ENCODE data around the gene HBD. TPM values are rescaled to one million over a fixed set of nuclear protein-coding genes. Genes with fewer than 3 reads are reported as not detected.

Gene HBD
- total RNA-seq, 1 donor from 2014 or later: not detected

GRCh38 chr11:5240056-5240455 is 5.8 kb upstream of the HBD start:
- DNase-seq (no peak), ATAC-seq (no peak)
- intact Hi-C loops (cut with micrococcal nuclease): no loop called here

- ATAC-seq: no peak
- DNase-seq: no peak
- intact Hi-C loops (cut with micrococcal nuclease): no loop called here
These were observed 4.8 kb upstream of the HBD start for GRCh38 chr11:5239046-5239445.

DNA sequence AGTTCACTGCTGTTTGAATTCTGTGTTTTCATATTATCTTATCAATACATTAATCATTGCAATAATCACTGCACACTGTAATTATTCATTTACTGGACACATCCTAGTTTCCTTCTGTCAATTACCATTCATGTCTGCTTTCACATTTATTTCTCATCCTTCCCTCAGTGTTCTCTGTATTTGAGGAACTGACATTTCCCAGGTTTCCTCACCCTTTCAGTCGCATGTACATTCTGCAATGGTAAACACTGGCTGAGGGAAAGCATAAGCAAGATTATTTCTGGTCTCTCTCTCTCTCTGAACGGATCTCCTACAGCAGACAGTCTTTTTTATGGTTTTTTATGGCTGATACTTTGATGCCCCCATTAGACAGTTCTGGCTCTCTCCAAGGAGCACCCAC is 4.2 kb upstream of the HBD start:
- ATAC-seq: no peak
- no peak for DNase-seq
- intact Hi-C loops (cut with micrococcal nuclease): no loop called here

DNA sequence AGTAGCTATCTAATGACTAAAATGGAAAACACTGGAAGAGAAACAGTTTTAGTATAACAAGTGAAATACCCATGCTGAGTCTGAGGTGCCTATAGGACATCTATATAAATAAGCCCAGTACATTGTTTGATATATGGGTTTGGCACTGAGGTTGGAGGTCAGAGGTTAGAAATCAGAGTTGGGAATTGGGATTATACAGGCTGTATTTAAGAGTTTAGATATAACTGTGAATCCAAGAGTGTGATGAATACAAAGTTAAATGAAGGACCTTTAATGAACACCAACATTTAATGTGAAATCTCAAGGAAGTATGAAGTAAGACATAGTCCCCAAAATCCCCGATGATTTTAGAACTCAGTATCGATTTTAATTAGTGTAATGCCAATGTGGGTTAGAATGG is 3.1 kb upstream of the HBD start:
- no peak for ATAC-seq
- intact Hi-C loops (cut with micrococcal nuclease): no loop called here

DNA sequence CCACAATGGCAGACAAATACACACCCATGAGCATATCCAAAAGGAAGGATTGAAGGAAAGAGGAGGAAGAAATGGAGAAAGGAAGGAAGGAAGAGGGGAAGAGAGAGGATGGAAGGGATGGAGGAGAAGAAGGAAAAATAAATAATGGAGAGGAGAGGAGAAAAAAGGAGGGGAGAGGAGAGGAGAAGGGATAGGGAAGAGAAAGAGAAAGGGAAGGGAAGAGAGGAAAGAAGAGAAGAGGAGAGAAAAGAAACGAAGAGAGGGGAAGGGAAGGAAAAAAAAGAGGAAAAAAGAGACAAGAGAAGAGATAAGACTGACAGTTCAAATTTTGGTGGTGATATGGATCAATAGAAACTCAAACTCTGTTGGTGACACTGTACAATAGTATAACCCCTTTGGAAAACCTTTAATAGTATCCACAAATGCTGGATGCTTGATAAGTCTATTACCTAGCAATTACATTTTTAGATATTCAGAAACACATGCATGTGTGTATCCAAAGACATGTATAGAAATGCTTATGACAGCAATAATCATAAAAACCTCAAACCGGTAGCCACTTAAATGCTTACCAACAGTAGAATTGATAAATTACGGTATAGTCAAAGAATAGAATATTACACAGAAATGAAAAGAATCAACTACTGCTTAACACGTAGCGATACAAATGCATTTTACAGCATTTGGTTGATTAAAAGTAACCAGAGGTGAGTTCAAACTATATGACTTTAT is 1.2 kb upstream of the HBD start:
- DNase-seq: no peak
- intact Hi-C loops (cut with micrococcal nuclease): no loop called here
- no peak for ATAC-seq

More for the DNA sequence above, 3.1 kb upstream of the HBD start:
- DNase-seq: no peak

- intact Hi-C loops (cut with micrococcal nuclease): no loop called here
- ATAC-seq: no peak
- no peak for DNase-seq
These were observed 976 bp downstream of the HBD start for GRCh38 chr11:5233307-5233706.

- intact Hi-C loops (cut with micrococcal nuclease): no loop called here
- ATAC-seq (no peak), DNase-seq (no peak)
These were observed 1.5 kb downstream of the HBD start for GRCh38 chr11:5232821-5233220.

DNA sequence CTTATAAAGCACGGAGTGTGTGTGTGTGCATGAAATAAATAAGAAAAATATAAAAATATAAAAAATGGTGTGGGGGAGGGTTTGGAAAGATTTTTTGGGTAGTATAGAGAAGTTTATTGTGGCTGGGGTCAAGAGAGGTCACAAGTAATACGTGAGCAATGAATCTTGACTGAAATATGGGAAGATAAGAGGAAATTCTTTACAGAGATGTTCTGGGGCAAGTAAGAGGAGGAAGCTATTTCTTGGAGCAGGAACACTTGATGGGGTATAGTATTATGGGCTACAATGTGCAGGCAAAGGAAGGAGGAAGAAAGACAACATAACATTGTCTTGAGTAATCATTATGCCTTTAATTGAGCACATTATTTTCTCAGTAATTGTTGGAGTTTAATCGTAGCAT is 2.1 kb downstream of the HBD start:
- intact Hi-C loops (cut with micrococcal nuclease): no loop called here
- ATAC-seq (no peak), DNase-seq (no peak)

DNA sequence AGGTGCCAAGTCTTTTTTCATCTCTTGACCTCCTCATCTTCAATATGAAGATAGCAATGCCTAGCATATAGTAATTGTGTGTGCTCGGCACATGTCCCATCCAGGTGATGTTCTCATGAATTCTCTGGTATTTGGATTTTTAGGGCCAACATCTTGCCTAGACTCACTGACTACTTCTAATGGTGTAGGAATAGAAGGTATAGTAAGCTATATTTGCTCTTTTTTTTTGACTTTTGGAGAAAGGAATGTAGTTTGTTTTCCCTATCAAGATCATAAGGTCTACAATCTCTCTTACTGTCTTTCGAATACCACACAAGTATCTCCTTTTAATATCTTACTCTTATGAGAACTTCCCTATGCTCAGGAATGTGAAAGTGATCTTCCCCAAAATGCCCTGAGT is 3.2 kb downstream of the HBD start:
- ATAC-seq: no peak
- intact Hi-C loops (cut with micrococcal nuclease): no loop called here
- no peak for DNase-seq

GRCh38 chr11:5230266-5230665 is 4.0 kb downstream of the HBD start:
- intact Hi-C loops (cut with micrococcal nuclease): no loop called here
- no peak for ATAC-seq
- no peak for DNase-seq

GRCh38 chr11:5229796-5230195 is 4.5 kb downstream of the HBD start:
- ATAC-seq (no peak), DNase-seq (no peak)
- intact Hi-C loops (cut with micrococcal nuclease): no loop called here

DNA sequence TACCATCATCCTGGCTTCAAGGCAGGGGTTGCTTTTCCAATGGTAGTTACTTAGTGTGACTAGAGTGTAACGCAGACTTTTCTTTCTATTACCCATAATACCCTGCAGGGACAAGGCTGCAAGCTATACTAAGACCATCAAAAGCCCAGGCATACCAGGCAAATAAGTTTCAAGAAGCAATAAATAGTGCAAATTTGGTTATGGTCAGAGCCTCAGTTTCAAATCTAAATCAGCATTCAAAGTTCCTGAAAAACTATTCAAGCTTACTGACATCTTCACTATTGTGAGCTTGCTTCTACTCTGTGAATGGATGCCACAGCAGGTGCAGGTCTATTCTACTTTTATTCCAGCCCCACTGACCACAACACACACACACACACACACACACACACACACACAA is 4.9 kb downstream of the HBD start:
- ATAC-seq: no peak
- no peak for DNase-seq
- intact Hi-C loops (cut with micrococcal nuclease): no loop called here

DNA sequence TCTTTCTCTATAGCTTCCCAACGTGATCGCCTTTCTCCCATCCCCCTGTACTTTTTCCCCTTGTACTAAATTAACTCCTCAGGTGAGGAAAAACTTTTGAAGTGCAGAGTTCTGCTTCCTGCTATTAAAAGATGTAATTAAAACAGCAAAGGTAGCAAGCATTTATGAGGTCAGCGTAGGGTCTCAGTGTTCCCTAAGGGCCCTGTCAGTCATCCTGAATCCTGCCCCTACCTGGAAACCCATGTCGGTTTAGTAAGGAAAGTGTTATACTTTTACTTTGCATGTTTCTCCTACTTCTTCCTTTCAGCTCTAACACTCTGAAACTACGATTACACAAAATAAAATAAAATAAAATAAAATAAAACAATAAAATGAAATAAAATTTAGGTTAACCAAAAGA is 6.2 kb downstream of the HBD start:
- no peak for DNase-seq
- intact Hi-C loops (cut with micrococcal nuclease): no loop called here

DNA sequence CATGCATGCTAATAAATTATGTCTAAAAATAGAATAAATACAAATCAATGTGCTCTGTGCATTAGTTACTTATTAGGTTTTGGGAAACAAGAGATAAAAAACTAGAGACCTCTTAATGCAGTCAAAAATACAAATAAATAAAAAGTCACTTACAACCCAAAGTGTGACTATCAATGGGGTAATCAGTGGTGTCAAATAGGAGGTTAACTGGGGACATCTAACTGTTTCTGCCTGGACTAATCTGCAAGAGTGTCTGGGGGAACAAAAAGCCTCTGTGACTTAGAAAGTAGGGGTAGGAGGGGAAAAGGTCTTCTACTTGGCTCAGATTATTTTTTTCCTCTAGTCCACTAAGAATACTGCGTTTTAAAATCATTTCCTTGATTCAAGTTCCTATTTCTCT is 6.6 kb downstream of the HBD start:
- intact Hi-C loops (cut with micrococcal nuclease): no loop called here
- DNase-seq (no peak), ATAC-seq (no peak)

More for the DNA sequence above, 6.2 kb downstream of the HBD start:
- no peak for ATAC-seq

- ATAC-seq: no peak
These were observed 7.5 kb downstream of the HBD start, which contains the start of gene HBB for GRCh38 chr11:5226732-5227310. HBB (minus strand) TSS chr11:5227071; CDS start chr11:5227021, 50 bp downstream.

GRCh38 chr11:5225480-5225871 is 8.8 kb downstream of the HBD start:
- intact Hi-C loops (cut with micrococcal nuclease): no loop called here
- ATAC-seq: no peak
- no peak for DNase-seq

More at GRCh38 chr11:5226732-5227310, 7.5 kb downstream of the HBD start, which contains the start of gene HBB:
- DNase-seq: no peak
- intact Hi-C loops (cut with micrococcal nuclease): no loop called here

DNA sequence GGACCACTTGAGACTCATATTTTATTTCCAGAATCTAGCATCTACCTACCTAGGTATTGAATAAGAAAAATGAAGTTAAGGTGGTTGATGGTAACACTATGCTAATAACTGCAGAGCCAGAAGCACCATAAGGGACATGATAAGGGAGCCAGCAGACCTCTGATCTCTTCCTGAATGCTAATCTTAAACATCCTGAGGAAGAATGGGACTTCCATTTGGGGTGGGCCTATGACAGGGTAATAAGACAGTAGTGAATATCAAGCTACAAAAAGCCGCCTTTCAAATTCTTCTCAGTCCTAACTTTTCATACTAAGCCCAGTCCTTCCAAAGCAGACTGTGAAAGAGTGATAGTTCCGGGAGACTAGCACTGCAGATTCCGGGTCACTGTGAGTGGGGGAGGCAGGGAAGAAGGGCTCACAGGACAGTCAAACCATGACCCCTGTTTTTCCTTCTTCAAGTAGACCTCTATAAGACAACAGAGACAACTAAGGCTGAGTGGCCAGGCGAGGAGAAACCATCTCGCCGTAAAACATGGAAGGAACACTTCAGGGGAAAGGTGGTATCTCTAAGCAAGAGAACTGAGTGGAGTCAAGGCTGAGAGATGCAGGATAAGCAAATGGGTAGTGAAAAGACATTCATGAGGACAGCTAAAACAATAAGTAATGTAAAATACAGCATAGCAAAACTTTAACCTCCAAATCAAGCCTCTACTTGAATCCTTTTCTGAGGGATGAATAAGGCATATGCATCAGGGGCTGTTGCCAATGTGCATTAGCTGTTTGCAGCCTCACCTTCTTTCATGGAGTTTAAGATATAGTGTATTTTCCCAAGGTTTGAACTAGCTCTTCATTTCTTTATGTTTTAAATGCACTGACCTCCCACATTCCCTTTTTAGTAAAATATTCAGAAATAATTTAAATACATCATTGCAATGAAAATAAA is 9.5 kb downstream of the HBD start:
- ATAC-seq (no peak), DNase-seq (no peak)
- intact Hi-C loops (cut with micrococcal nuclease): no loop called here

DNA sequence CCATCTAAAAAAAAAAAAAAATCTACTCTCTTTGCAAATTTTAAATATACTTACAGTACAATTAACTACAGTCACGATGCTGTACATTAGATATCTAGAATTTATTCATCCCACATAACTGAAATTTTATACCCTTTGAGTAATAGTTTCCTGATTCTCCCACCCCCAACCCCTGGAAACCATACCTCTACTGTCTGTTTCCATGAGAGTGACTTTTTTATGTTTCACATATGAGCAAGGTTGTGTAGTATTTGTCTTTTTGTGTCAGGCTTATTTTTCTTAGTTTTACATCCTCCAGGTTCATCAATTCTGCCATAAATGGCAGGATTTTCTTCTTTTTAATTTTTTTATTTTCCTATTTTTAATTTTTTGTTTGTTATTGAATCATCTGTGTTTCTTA is 10.6 kb downstream of the HBD start:
- DNase-seq: no peak
- intact Hi-C loops (cut with micrococcal nuclease): no loop called here
- no peak for ATAC-seq

- no peak for ATAC-seq
- intact Hi-C loops (cut with micrococcal nuclease): no loop called here
These were observed 11.1 kb downstream of the HBD start for GRCh38 chr11:5223146-5223545.

DNA sequence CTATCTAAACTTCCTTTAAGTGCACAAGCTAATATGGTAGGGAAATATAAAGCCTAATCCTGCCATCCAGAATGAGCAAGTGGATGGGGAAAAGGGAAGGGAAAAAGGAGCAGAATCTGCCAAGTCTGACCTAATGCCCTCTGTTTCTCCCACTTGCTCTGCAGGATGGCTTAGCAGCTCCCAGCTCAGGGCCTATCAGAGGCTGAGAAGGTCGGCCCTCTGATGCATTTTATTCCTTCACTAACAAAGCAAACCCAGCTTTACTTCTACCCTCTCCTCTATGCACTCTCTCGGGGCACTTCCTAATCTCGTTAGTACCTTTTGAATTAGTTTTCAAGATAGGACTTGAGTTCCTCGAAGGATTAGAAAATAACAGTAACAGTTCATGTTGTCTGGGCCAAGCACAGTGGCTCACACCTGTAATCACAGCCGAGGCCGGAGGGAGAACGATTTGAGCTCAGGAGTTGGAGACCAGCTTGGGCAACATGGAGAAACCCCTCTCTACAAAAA is 23.9 kb downstream of the HBD start:
- intact Hi-C loops (cut with micrococcal nuclease): no loop called here
- ATAC-seq: no peak
- no peak for DNase-seq

More at GRCh38 chr11:5223146-5223545, 11.1 kb downstream of the HBD start:
- no peak for DNase-seq
